IMR-90 (cell line): ENCODE results near the gene ABCB6.
A peak's percentile ranks its signal among the peaks of the same experiment; 100 is the strongest.

ENCODE experiments used
- BHLHE40 ChIP-seq: fragments of 150-350 bp; IDR thresholded peaks from 2 replicates; pipeline ENCODE4 v1.6.1; 2016; ENCODE audit warnings: mild to moderate bottlenecking, low read depth, low read length
- CEBPB ChIP-seq: IDR thresholded peaks from 2 replicates; pipeline ENCODE4 v1.6.1; 2012; ENCODE audit warnings: low read depth, low read length, improper control_type of control experiment
- CHD1 ChIP-seq: IDR thresholded peaks from 2 replicates; pipeline ENCODE4 v1.6.1; 2012; ENCODE audit warnings: low read depth, low read length, improper control_type of control experiment
- FOS ChIP-seq: fragments of 150-350 bp; IDR thresholded peaks from 2 replicates; pipeline ENCODE4 v1.6.1; 2016; ENCODE audit warnings: low read depth, low read length
- MAFK ChIP-seq: IDR thresholded peaks from 2 replicates; pipeline ENCODE4 v1.6.1; 2012; ENCODE audit warnings: low read depth, low read length, improper control_type of control experiment
- MXI1 ChIP-seq: IDR thresholded peaks from 2 replicates; pipeline ENCODE4 v1.6.1; 2012; ENCODE audit warnings: low read depth, mild to moderate bottlenecking, low read length, moderate library complexity, borderline replicate concordance
- POLR2A ChIP-seq: IDR thresholded peaks from 2 replicates; pipeline ENCODE4 v1.6.1; 2012; ENCODE audit warnings: mild to moderate bottlenecking, low read depth, low read length
- RAD21 ChIP-seq: IDR thresholded peaks from 2 replicates; pipeline ENCODE4 v1.6.1; 2012; ENCODE audit warnings: low read length, improper control_type of control experiment
- RFX5 ChIP-seq: IDR thresholded peaks from 2 replicates; pipeline ENCODE4 v1.8.0; 2012; ENCODE audit warnings: low read depth, mild to moderate bottlenecking, low read length, moderate library complexity
- SMC3 ChIP-seq: fragments of 150-350 bp; IDR thresholded peaks from 2 replicates; pipeline ENCODE4 v1.6.1; 2016; ENCODE audit warnings: low read depth, mild to moderate bottlenecking, antibody characterized with exemption, low read length, moderate library complexity
- TF ChIP-seq, protein P1 (sequence below): conservative IDR thresholded peaks from 2 replicates; pipeline ENCODE4 v1.5.1; 2012; ENCODE audit warnings: mild to moderate bottlenecking, low read depth, low read length, improper control_type of control experiment

DNA sequence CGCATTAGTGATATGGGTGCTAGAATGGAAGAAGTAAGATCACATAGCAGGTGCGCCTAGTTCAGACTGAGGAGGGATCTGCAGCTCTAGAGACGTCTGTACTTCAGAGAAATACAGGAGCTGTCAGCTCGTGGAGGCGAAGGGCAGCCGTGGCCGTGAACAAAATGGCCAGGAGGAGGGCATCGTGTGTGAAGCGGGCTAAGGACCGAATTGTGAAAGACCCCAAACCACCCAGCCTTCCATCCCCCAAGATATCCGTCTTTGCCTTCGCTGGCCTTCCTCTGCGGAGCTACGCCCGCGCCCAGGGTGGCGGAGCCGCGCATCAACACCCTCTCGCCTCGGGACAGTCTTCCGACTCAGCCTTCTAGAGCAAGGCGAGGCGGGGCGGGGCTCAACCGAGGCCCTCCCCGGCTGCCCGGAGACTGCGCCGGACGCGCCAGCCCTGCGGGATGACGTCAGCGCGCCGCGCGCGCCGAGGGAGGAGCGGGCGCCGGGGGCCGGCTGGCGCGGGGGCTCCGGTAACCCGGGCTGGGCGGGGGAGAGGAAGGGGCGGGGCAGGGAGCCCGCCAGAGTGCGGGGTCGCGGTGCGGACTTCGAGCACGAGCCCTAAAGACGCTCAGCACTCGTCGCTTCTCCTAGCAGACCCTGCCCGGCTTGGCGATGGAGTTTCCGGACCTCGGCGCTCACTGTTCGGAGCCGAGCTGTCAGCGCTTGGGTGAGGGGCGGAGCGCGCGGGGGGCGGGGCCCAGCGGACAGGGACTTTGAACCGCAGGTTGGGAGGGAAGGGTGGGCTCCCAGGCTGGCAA, 12.2 kb downstream of the ABCB6 start, which contains the start of gene ZFAND2B:
- TF ChIP-seq POLR2A, result peak; percentile 88
- 0 out of 2 replicates have a peak, but pooled peaks have one; percentile 22 for TF ChIP-seq CEBPB
- TF ChIP-seq RFX5, result no peak
- 0 out of 2 replicates have a peak, but pooled peaks have one; percentile 11 for TF ChIP-seq MXI1
- TF ChIP-seq MAFK, result no peak
- TF ChIP-seq, protein P1, sequence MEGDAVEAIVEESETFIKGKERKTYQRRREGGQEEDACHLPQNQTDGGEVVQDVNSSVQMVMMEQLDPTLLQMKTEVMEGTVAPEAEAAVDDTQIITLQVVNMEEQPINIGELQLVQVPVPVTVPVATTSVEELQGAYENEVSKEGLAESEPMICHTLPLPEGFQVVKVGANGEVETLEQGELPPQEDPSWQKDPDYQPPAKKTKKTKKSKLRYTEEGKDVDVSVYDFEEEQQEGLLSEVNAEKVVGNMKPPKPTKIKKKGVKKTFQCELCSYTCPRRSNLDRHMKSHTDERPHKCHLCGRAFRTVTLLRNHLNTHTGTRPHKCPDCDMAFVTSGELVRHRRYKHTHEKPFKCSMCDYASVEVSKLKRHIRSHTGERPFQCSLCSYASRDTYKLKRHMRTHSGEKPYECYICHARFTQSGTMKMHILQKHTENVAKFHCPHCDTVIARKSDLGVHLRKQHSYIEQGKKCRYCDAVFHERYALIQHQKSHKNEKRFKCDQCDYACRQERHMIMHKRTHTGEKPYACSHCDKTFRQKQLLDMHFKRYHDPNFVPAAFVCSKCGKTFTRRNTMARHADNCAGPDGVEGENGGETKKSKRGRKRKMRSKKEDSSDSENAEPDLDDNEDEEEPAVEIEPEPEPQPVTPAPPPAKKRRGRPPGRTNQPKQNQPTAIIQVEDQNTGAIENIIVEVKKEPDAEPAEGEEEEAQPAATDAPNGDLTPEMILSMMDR, result no peak
- peak; percentile 6; the same call in 1 of the 2 replicates for TF ChIP-seq FOS
- no peak for TF ChIP-seq BHLHE40
- TF ChIP-seq RAD21, result no peak; the same call in 1 of the 2 replicates
- TF ChIP-seq SMC3, result no peak
- TF ChIP-seq CHD1, result no peak
